NCI-H446 treated with DMSO at 0.1 percent for 48 hours (cell line): ENCODE measurements around the gene TTLL1.
"Not testable (repeated sequence)": the region's sequence is repeated elsewhere in the genome, so short reads cannot be mapped to it uniquely, and the experiment has no call there.

Source experiments
- DNase-seq: peaks from one replicate; lab custom pipeline; 2025; lab: John Stamatoyannopoulos, UW

The TTLL1 gene

GRCh38 chr22:43110444-43110926, 21.3 kb upstream of the TTLL1 start, which contains the start of gene BIK:
BIK (plus strand) TSS chr22:43110750; CDS start chr22:43124023, 13,273 bp downstream.
- no peak for DNase-seq

GRCh38 chr22:43109921-43110443, 20.8 kb upstream of the TTLL1 start:
- DNase-seq: no peak

- no peak for DNase-seq
These were observed 20.3 kb upstream of the TTLL1 start for GRCh38 chr22:43109511-43109910.

GRCh38 chr22:43106302-43106701, 17.1 kb upstream of the TTLL1 start:
- no peak for DNase-seq

GRCh38 chr22:43104950-43105349, 15.8 kb upstream of the TTLL1 start:
- DNase-seq: not testable (repeated sequence)

- not testable (repeated sequence) for DNase-seq
These were observed 14.9 kb upstream of the TTLL1 start for GRCh38 chr22:43104056-43104625.

GRCh38 chr22:43101306-43101705, 12.1 kb upstream of the TTLL1 start:
- no peak for DNase-seq

- DNase-seq: no peak
These were observed 11.0 kb upstream of the TTLL1 start for GRCh38 chr22:43100225-43100624.

- DNase-seq: peak; percentile 32
These were observed 9.9 kb upstream of the TTLL1 start for GRCh38 chr22:43099095-43099494.

GRCh38 chr22:43098356-43098755, 9.2 kb upstream of the TTLL1 start:
- DNase-seq: no peak

GRCh38 chr22:43096420-43096819, 7.2 kb upstream of the TTLL1 start:
- no peak for DNase-seq

- DNase-seq: no peak
These were observed 5.4 kb upstream of the TTLL1 start for GRCh38 chr22:43094551-43094950.

- DNase-seq: no peak
These were observed 4.9 kb upstream of the TTLL1 start for GRCh38 chr22:43094085-43094484.

- no peak for DNase-seq
These were observed 2.9 kb upstream of the TTLL1 start for GRCh38 chr22:43092085-43092484.

- DNase-seq: peak; percentile 79
These were observed 1.1 kb upstream of the TTLL1 start for GRCh38 chr22:43090130-43090789.

GRCh38 chr22:43088627-43088983, 586 bp downstream of the TTLL1 start:
- no peak for DNase-seq

- no peak for DNase-seq
These were observed 3.3 kb downstream of the TTLL1 start for GRCh38 chr22:43085658-43086606.

- DNase-seq: no peak
These were observed 7.2 kb downstream of the TTLL1 start for GRCh38 chr22:43081968-43082367.

- DNase-seq: no peak
These were observed 8.6 kb downstream of the TTLL1 start for GRCh38 chr22:43080616-43081015.

GRCh38 chr22:43079742-43080141, 9.4 kb downstream of the TTLL1 start:
- no peak for DNase-seq

- no peak for DNase-seq
These were observed 10.7 kb downstream of the TTLL1 start for GRCh38 chr22:43078522-43078921.

- peak; percentile 84 for DNase-seq
These were observed 11.9 kb downstream of the TTLL1 start for GRCh38 chr22:43077121-43077877.
